ENCODE measurements around the gene TMCO4.

TMCO4 gene

DNA sequence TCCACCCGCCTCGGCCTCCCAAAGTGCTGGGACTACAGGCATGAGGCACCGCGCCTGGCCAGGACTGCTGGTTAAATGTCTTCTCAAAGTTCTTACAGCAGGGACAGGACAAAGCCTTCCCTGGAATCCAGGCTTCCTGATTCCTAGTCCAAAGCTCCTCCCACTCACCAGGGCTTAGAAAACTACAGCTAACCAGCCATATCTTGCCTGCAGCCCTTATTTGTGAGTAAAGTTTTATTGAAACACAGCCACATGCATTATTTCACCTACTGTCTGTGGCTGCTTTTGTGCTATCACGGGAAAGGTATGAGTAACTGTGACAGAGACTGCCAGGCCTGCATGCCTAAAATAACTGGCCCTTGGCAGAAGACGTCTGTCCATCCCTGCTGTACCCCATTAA, 24.4 kb downstream of the TMCO4 start:
- no peak for DNase-seq

- DNase-seq = no peak
Measured at GRCh38 chr1:19774180-19774785, 25.4 kb downstream of the TMCO4 start.

DNA sequence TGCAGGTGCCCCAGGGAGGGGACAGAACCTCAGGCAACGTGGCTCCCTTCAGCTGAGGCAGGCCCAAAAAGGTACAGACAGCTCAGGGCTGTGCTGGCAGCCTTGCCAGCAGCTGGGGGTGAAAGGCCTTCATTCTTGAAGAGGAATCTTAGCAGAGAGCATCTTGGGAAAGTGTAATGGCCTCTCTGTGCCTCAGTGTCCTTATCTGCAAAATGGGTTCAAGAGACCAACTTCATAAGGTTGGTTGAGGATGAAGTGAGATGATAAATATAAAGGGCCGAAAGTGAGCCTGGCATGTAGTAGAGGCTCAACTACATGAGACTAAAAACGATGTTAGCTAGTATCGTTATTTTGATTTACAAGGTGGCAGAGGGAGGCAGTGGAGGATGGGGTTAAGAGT, 26.2 kb downstream of the TMCO4 start:
- no peak for DNase-seq

DNA sequence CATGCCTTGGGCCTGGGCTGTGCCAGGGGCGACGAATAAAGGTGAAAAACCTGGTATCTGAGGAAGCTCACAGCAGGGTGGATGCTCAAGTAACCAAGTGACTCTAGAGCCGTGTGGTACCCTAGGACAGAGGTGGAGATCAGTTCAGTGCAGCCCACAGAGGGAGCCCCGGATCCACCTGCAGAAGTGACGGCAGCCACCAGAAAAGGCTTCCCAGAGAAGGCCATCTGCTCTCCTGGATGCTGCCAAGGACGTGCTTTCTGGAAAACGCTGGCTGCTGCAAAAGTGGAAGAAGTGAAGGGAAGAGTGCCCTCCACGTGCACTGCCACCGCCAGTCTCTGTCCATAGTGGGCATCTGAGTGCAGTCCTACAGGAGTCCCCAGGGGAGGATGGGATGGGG, 27.7 kb downstream of the TMCO4 start:
- no peak for DNase-seq

DNA sequence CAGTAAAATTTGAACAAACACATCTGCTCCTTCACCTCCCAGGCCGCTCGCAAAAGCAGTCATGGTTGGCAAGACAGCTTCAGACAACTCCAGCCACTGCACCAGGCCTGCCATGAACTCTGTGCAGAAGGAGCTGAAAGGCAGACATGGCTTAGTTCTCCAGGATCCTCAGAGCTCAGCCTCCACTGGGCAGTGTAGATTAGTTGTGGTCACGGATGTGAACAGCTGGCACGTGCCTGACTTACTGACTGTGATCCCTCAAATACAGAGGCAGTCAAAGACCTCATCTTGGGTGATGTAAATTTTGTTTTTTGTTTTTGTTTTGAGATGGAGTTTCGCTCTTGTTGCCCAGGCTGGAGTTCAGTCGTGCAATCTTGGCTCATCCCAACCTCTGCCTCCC, 28.4 kb downstream of the TMCO4 start:
- no peak for DNase-seq

DNA sequence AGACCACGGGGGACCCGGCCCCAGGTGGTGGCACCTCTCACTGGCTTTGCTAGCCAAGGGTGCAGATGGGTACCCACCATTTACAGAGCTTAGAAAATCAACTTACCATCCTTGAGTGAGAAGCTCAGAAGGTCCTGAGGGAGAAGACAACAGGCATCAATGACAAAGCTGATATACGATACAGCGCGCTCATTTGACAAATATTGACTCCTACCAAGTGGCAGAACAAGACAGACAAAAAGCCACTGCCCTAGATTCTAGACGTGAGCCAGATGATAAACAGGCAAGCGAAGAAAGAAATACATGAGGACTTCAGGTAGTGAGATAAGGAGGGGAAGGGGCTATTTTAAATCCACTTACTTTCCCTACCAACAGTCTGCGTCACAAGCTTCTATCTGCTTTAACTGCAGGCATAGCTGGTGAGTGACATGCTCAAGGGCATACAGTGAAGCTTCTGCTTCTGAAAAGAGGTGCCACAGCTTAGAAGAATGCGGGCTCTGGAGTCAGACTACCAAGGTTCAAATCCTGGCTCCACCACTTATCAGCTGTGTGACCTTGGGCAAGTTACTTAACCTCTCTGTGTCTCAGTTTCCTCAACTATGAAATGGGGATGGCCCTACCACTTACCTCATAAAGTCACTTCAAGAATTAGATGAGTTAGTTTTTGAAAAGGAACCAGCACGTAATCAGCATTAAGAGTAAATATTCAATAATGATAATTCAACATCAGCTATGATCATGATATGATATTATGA, 29.1 kb downstream of the TMCO4 start:
- no peak for DNase-seq

DNA sequence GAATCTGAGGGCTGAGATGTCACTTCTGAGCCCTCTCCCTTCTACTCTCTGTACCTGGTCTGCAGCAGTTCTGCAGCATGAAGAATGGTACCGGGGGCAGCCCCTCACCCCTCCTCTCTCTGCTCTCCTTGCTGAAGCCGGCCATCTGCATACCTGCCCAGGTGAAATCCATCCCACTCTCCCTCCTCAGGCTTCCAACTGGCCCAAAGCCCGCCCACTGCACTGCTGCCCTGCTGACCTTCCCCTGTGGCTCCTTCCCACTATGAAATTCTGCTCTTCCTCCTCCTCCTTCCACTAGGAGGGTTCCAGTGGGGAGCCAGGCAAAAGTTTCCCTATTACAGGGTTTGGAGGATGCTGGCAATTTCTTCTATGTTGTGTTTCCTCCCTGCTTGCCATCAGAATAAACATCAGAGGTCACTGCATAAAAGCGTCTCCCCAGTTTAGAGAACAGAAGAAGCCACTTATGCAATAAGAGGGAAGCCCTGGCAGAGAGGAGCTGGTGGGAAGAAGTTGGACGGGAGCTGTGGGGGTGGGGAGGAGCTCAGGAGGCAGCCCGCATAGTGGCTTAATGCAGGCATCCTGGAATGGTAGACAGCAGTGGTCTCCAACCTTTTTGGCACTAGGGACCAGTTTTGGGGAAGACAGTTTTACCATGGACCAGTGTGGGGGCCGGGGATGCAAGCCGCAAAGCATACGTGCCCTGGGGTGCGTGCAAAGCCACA, 30.3 kb downstream of the TMCO4 start:
- no peak for DNase-seq

- no peak for DNase-seq
Measured at GRCh38 chr1:19768353-19769210, 31.1 kb downstream of the TMCO4 start.

- DNase-seq = no peak
Measured at GRCh38 chr1:19765623-19766022, 34.1 kb downstream of the TMCO4 start.

GRCh38 chr1:19764848-19765247, 34.9 kb downstream of the TMCO4 start:
- no peak for DNase-seq

- DNase-seq = no peak
Measured at GRCh38 chr1:19762175-19762779, 37.4 kb downstream of the TMCO4 start.

GRCh38 chr1:19759740-19760089, 40.0 kb downstream of the TMCO4 start:
- DNase-seq = no peak

GRCh38 chr1:19758227-19758830, 41.4 kb downstream of the TMCO4 start:
- DNase-seq = no peak

GRCh38 chr1:19757641-19758040, 42.1 kb downstream of the TMCO4 start:
- no peak for DNase-seq

- no peak for DNase-seq
Measured at GRCh38 chr1:19756480-19756879, 43.2 kb downstream of the TMCO4 start.

GRCh38 chr1:19754482-19754881, 45.2 kb downstream of the TMCO4 start:
- no peak for DNase-seq

DNA sequence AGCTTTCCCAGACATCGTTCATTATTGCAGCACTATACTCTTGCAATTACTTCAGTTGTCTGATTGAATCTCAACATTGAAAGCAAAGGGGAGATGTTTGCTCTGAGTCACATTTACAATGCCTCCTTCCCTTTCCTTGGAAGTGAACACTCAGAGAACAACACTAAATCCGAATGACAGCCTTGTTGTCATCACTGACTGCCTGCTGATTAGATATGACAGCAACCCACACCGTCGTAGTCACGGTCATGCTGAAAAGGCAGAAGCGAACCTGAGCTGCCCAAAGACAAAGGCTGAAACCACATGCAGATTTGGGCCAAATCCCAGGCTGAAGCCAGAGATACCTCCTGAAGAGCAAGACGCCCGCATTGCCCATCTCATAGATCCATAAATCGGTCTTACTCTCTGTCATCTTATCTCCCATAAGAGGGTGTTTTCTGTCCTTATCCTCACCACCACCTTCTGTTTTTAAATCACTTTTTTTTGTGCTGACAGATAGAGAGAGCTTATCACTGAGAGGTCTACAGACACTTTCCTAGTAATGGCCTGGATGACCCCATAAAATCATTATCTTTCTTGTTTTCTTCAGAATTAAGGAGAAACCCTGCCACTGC, 47.5 kb downstream of the TMCO4 start:
- DNase-seq = no peak

- no peak for DNase-seq
Measured at GRCh38 chr1:19750882-19751276, 48.8 kb downstream of the TMCO4 start.

DNA sequence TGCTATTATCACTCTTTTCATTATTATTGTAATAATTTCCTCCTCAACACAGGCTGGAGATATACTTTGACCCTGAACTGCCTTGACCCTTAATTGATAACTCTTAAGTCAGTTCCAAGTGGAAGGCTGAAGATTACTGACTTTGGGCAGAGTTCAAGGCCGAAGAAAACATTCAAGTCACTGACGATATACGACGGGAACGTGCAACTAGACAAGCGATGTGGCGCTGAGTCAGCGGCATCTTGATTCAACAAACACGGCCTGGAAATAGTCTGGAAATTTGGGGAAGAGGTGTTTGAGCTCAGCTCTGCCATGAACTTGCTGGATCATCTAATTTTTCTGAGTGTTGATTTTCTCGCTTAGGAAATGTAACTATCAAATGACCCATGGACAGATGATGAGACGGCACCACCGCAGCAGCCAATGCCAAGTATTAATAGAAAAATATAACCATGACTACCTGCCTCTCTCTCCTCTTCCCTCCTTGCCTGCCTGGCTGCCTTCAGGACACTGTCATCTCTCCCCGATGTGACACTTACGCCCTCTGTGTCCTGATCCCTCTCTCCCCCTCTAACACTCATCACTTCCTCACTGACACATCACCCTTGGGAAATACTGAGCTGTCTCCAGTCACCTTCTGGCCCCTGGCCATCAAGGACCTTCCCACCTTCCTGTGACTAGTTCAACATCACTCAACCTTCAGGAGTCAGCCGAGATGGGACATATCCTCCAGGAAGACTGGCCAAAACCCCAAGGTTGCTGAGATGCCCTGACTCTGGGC, 49.4 kb downstream of the TMCO4 start:
- DNase-seq = no peak

DNA sequence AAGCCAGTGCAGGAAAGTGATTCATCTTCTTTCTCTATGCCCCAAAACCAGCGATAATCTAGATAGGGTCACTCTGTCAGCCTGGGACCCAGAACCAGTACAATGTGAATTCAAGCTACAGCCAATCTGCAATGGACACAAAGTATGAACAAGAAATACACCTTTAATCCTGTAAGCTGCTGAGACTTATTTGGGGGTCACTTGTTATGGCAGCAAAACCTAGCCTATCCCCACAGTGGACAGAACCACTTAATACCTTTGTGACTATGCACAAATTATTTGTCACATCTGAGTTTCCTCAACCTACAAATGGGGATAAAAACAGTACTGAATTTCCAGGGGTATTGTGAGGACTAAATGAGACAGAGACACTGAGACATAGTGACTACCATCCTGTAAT, 50.0 kb downstream of the TMCO4 start:
- DNase-seq = no peak

DNA sequence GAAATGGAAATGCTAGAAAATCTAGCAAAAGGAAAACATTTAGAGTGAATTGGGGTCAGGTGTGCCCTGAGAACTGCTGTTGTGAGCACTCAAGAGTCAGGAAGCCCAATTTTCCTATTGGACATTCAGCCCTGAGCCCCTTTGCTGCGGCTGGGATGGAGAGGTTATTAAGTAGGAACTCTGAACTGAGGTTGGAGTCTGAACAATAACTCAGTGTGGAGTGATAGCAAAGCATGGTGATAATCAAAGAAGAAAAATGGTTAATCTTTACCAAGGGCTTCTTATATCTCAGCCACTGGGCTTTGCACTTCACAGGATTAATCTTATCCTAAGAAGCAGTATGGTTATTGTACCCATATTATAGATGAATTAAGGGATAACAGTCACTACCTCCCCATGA, 52.0 kb downstream of the TMCO4 start:
- DNase-seq = no peak
